IPS DF 4.7 (cell line): ENCODE results near the gene QRFPR.
"Not testable (repeated sequence)": the region's sequence is repeated elsewhere in the genome, so short reads cannot be mapped to it uniquely, and the experiment has no call there.

Source experiments
- DNase-seq: peaks from one replicate; pipeline ENCODE4 v3.0.0-alpha.2; 2013; ENCODE audit warnings: low spot score; ENCODE audit errors: extremely low read depth

The QRFPR gene

DNA sequence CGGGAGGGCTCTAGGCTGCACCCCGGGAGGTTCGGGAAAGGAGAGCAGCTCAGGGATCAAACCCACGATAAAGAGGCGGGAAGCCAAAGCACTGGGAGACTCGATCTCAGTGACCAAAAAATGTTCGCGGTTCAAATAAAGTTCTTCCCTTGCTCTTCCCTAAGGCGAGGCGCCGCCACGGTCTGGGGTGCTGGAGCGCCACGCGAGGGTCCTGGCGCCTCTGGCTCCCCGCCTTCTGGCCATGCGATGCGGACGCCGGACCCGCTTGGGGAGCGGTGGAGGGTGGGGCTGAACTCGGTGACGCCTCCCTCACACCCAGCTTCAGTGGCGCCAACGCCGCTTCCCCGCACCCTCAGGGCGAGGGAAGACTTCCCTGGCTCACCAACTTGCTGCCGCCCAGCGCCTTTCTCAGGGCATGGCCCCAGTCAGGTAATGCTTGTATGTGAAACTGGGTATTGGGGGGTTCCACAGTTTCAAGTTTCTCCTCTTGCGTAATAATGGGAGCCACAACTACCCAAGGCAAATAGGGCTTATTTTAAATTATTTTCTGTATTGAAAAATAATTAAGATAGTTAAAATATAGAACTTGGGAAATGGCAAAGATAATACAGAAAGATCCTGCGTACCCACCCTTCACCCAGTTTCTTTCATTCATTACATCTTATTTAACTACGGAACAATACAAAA, at the start of gene QRFPR:
TSS of gene QRFPR (minus strand) at position 243 of the 687 bp plus-strand sequence. CDS start 371 bp downstream, outside the sequence.
- DNase-seq = no peak

GRCh38 chr4:121428721-121429120, 47.9 kb upstream of the QRFPR start:
- no peak for DNase-seq

- DNase-seq = no peak
Measured at GRCh38 chr4:121421594-121421993, 40.8 kb upstream of the QRFPR start.

DNA sequence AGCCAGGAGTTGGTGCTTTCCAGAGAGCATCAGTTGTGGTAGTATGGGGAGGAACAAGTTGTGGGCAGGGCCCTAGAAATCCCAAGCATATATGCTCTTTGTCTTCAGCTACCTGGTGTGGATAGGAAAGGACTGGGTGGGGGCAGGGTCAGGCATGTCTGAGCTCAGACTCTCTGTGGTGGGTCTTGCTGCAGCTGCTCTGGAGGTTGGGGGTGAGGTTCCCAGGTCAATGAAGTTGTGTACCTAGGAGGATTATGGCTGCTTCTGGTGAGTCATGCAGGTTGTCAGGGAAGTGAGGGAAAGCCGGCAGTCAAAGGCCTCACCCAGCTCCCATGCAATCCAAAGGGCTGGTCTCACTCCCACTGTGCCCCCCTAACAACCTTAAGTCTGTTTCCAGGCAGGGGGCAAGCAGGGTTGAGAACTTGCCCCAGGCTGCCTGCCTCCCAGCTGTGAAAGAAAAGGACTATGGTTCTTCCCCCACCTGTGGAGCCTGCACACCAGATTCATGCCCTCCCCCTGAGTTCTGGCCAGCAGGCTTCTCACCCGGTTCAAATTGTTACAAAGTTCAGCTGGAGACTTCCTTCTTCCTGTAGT, 30.4 kb upstream of the QRFPR start:
- no peak for DNase-seq

DNA sequence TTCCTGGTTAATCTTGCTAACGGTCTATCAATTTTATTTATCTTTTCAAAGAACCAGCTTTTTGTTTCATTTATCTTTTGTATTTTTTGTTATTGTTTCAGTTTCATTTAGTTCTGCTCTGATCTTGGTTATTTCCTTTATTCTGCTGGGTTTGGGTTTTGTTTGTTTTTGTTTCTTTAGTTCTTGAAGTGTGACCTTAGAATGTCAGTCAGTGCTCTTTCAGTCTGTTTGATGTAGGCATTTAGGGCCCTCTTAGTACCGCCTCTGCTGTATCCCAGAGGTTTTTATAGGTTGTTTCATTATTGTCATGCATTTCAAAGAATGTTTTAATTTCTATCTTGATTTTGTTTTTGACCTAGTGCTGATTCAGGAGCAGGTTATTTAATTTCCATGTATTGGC, 27.7 kb upstream of the QRFPR start:
- not testable (repeated sequence) for DNase-seq

- no peak for DNase-seq
Measured at GRCh38 chr4:121400632-121401031, 19.8 kb upstream of the QRFPR start.

DNA sequence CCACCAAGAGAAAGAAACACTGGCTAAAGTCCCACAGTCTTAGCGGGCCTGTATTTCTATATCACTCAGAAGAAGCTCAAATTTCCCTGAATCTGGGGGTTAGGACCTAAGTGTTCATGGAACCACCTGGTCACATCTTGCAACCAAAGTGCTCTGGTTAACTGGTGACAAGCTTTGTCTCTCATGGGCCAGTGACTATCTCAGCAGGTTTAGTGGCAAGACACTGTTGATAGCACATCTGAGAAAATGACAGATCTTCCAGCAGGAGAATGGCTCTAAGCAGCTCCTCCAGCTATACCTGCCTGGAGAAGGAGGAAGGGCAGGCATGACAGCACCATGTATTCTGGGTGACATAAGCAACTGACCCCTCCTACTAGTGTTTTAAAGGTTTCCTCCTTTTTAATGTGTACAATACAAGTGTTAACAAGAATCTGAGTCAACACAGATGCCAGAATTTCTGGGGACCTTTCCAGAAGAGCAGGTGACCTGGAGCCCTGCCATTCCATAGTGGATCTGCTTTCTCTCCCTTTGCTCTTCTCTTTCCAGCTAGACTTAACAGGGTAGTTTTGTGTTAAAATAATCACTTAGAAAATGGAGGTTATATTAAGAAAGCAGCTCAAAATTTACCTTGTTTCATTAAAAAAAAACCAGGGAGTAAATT, 17.3 kb upstream of the QRFPR start:
- DNase-seq = no peak

GRCh38 chr4:121397434-121397833, 16.6 kb upstream of the QRFPR start:
- DNase-seq = no peak

DNA sequence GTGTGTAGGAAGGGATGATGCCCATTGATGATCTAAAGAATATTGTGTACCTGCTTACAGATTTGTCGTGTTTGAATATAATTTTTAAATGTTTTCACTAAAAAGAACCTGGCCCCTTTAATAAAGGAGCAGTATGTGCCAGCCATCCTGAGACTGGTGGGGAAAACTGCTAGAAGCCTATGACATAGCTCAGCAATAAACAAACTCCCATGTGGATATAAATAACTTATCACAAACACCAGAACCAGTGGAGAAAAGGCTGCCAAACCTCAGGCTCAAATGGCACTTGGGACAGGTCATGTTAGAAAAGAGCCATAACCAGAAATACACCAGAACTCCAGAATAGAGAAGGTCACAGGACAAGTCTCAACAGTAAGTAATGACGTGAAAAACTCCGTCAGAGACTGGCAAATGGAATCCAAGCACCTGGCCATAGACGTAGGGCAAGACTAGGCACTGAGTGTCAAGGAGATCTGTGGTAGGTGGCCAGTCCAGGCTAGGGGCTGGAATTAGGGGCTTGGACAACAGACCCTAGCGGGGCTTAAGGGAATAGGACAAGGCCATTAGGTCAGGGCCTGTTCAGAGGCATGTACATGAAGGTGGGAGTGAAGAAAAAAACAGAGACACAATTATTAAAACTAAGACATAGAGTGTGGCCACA, 11.7 kb upstream of the QRFPR start:
- no peak for DNase-seq

DNA sequence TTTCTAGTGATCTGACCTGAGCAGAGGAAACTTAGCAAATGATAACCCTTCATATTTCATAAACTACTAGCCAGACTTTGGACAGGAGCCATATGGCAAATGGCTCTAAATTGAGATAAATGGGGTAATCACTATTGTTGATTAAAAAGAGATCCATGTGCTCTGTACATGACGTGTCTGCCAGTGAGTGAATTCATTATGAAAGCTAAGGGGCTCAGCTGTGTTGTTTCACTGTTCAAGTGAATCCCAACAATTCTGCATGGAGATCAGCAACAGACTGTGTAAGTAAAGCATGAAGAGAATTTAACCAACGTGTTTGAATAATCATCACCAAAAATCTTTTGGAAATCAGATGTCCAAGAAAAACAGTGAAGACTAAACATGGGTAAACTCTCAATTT, 9.5 kb upstream of the QRFPR start:
- no peak for DNase-seq

- no peak for DNase-seq
Measured at GRCh38 chr4:121379276-121379675, 1.5 kb downstream of the QRFPR start.

- no peak for DNase-seq
Measured at GRCh38 chr4:121377076-121377475, 3.7 kb downstream of the QRFPR start.

GRCh38 chr4:121376556-121376955, 4.3 kb downstream of the QRFPR start:
- DNase-seq = no peak

DNA sequence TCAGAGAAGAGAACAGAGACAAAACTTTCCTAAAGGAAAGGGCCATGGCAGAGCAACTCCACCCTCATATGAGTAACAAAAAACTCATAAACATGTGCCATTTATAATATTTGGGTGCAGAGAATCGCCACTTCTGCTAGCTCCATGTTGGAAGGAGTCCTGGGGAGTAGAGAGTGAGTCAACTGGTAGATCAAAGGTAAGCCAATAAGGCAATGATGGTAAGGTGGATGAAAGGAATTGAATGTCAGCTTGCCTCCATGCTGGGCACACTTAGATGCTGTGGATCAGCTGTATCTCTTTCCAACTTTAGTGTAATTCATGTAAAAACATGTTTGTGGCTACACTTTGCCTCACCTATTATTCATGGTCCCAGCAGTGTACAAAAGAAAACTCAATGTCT, 4.7 kb downstream of the QRFPR start:
- no peak for DNase-seq

GRCh38 chr4:121375262-121375661, 5.6 kb downstream of the QRFPR start:
- DNase-seq = no peak

GRCh38 chr4:121373841-121374240, 7.0 kb downstream of the QRFPR start:
- DNase-seq = no peak

DNA sequence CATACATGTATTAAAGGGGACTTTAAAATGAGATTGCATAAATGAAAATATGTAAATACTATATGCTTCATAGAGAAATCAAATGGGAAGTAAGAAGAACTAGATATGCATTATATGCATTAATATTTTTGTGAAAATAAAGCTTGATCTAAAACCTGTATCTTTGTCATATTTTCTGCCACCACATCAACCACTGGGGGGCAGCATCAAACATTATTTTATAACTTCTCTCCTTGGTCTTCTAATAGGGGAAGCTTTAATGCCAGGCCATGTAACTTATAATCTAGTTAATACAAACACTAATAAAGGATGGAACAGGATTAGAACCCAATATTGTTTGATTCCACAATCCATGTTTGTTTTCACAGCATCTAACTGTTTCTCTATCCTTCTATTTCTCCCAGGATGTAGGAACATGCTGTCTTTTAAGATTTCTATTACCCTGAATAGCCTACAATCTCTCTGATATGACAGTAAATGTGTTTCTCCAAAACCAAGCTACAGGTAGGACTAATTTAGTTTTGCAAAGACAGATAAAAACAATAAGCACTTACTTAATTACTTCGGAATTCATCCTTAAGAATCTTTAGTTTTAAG, 10.0 kb downstream of the QRFPR start:
- DNase-seq = no peak

DNA sequence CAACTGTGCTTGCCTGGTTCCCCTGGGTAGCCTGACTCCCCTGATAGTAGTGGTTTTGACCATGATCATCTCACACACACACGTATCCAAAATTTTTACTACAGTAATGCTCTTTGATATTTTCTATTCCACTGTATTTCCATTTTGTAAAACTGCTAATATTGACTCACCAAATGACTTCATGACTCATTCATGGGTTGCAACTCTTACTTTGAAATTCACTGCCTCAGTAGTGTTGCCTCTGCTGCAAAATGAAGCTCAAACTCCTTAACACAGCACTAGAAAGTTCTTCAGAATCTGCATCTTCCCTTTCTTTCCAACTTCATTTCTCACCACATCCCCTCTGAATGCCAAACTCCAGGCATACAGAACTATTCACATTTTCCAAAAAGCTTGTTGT, 20.3 kb downstream of the QRFPR start:
- no peak for DNase-seq

GRCh38 chr4:121358473-121358872, 22.3 kb downstream of the QRFPR start:
- no peak for DNase-seq

DNA sequence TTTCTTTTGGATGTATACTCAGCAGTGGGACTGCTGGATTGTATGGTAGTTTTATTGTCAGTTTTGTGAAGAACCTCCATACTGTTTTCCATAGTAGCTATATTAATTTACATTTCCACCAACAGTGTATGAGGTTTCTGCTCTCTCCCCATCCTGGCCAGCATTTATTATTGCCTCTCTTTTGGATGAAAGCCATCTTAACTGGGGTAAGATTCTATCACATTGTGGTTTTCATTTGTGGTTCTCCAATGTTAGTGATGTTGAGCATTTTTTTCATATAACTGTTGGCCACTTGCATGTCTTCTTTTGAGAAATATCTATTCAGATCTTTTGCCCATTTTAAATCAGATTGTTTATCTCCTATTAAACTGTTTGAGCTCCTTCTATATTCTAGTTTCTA, 27.6 kb downstream of the QRFPR start:
- DNase-seq = no peak

GRCh38 chr4:121344098-121344497, 36.7 kb downstream of the QRFPR start:
- DNase-seq = no peak

DNA sequence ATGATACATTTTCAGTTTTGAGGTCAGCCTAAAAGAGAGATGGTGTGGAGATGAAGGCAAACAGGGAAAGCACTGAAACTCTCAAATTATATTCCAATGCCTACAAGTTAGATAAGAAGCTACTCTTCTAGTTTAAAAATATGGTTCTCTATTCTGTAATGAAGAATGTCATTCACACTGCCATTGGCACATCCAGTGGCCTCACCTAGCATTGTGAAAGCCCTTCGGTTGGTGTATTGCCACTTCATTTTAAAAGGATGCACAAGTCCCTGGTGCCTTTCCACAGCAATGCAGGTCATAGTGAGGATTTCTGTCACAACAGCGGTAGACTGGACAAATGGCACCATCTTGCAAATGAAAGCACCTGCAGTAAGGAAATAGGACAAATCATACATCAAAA, 40.6 kb downstream of the QRFPR start:
- DNase-seq = no peak
